ENCODE results near the gene SCAMP3.

The SCAMP3 gene

DNA sequence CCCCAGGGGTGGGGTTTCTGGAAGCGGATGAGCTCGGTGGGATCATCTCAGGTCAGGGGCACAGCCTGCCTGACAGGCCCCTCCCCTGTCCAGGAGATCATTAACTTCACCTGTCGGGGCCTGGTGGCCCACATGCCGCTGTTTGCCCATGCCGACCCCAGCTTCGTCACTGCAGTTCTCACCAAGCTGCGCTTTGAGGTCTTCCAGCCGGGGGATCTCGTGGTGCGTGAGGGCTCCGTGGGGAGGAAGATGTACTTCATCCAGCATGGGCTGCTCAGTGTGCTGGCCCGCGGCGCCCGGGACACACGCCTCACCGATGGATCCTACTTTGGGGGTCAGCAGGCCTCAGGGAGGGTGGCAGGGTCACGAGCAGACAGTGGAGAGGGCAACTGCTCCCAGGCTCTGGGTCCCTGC, 23.5 kb upstream of the SCAMP3 start:
- no peak for DNase-seq (ENCODE audit: low read depth)

DNA sequence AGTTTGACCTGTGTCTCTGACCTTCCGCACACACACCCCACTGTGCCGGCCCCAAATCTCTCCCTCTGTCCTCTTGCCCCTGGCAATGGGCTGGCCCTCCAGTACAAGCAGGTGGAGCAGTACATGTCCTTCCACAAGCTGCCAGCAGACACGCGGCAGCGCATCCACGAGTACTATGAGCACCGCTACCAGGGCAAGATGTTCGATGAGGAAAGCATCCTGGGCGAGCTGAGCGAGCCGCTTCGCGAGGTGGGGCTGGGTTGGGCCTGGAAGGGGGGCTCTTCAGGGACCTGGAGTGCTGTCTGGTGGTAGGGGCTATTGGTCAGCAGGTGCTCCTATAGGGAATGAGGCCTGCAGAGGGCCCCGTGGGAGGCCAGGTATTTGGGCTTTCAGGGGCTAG, 22.9 kb upstream of the SCAMP3 start:
- no peak for DNase-seq (ENCODE audit: low read depth)

DNA sequence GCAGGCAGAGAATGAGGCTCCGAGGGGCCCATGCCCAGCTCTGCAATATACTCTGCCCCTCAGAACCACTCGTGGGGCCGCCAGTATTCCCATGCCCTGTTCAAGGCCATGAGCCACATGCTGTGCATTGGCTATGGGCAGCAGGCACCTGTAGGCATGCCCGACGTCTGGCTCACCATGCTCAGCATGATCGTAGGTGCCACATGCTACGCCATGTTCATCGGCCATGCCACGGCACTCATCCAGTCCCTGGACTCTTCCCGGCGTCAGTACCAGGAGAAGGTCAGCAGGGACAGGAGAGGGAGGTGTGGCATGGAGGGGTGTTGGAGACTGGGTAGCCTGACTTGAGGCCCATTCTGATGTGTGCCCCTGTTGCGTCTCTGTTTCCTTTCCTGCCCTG, 22.3 kb upstream of the SCAMP3 start:
- no peak for DNase-seq (ENCODE audit: low read depth)

DNA sequence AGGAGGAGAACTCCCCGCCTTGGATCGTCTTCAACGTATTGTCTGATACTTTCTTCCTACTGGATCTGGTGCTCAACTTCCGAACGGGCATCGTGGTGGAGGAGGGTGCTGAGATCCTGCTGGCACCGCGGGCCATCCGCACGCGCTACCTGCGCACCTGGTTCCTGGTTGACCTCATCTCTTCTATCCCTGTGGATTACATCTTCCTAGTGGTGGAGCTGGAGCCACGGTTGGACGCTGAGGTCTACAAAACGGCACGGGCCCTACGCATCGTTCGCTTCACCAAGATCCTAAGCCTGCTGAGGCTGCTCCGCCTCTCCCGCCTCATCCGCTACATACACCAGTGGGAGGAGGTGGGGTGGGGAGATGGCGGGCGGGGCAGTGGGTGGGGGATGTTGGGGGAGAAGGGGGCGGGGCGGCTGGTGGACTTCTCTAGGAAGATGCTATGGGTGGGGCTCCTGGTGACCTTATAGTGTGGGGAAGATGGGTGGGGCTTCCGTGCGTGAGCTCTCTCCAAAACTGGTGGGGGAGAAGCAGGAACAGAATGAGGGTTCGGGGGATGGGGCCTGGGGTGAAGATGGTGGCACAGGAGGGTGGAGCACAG, 20.4 kb upstream of the SCAMP3 start:
- no peak for DNase-seq (ENCODE audit: low read depth)

DNA sequence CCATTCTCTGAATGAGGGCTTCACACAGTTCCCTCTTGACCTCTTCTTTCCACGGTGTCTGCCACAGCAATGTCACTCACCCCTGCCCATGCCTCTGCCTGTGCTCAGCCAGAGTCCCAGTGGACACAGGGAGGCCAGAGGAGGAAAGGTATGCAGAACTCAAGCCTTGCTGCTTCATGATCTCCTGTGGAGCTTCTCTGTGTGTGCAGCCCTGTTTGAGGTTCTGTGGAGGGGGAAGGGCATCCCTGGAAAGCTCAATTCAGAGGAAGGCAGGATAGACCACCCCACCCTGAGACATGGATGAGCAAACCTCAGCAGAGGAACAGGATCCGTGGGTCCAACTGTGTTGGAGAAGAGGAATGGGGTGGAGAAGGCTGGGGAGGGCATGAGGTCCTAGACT, 17.1 kb upstream of the SCAMP3 start:
- no peak for DNase-seq (ENCODE audit: low read depth)

DNA sequence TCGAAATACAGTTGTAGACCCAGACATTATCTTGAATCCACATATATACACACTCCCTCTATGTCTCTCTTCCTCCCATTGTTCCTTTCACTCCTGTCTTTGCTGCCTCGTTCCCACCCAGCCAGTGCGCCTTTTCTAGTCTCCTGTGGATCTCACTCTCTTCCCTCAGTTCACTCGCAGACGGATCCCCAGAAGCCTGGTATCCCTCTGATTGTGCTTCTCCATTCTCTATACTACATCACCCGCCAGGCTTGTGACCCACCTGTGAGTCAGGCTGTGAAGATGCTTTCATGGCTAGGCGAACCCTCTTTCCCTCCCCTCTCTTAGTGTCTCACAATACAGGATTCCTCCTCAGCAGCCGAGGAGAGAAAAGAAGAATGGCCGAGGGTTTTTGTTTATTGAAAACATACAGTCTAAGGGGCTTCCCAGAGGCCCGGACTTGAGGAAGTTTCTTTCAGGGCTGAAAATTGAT, 16.6 kb upstream of the SCAMP3 start:
- DNase-seq (ENCODE audit: low read depth): no peak

DNA sequence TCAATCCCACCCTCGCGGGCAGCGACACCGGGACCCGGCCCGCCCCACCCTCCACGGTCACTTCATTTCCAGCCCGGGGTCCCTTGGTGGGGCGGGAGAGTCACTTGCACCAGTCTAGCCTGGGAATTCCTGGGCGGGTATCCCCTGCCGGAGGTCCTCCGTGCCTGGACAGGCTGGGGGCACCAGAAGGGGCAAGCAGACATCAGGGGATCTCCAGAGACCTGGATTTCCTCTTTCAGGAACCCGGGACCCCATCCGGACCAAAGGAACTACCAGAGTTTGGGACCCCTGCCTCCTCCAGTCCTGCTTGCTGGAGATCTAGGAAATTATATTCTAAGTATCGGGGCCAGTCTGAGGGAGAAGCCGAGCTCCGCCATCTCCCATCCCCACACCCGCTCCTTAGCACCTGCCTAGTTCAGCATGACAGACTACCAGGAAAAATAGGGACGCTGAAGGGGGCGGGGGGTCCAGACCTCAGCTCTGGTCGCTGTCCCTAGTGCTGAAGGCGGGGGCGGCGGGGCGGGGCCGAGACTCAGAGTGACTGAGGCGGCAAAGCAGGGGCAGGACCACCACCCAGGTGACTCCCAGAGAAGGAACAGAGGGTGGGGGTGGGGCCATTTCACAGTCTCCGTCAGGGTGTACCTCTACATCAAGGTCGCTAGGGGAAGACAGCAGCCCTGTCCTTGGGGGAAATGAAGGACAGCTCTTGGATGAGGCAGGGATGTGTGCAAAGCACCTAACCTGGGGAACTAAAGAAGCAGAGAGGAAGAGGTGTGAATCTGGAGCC, 15.9 kb upstream of the SCAMP3 start:
- peak; percentile 61 for DNase-seq (ENCODE audit: low read depth)

DNA sequence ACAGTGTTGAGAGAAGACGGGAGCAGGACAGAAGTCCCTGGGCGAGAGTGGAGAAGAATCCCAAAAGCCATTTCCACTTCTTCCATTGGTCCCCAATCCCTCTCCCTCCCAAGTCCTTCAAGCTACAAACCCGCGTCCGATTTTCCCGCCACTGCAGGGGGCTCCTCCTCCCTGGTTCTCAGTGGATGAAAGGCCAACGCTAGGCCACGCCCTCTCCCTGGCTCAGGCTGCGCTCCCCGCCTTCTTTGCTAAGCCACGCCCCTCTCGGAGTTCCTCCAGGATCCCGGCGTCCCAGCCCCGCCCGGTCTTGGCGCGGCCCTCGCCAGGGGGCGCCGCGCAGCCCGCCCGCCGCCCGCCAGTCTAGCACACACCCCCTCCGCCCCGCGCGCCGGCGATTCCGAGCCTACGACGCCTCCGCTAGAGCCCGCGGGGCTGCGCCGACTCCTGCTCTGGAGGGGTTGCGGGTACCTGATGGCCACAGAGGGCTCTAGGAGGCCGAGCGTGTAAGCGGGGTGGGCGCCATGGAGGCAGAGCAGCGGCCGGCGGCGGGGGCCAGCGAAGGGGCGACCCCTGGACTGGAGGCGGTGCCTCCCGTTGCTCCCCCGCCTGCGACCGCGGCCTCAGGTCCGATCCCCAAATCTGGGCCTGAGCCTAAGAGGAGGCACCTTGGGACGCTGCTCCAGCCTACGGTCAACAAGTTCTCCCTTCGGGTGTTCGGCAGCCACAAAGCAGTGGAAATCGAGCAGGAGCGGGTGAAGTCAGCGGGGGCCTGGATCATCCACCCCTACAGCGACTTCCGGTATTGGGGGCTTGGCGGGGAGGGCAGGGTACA, 15.1 kb upstream of the SCAMP3 start, which contains the start of gene HCN3:
TSS of gene HCN3 (plus strand) at position 394 of the 832 bp plus-strand sequence. CDS start at position 522, 128 bp downstream.
- peak; percentile 91 for DNase-seq (ENCODE audit: low read depth)

DNA sequence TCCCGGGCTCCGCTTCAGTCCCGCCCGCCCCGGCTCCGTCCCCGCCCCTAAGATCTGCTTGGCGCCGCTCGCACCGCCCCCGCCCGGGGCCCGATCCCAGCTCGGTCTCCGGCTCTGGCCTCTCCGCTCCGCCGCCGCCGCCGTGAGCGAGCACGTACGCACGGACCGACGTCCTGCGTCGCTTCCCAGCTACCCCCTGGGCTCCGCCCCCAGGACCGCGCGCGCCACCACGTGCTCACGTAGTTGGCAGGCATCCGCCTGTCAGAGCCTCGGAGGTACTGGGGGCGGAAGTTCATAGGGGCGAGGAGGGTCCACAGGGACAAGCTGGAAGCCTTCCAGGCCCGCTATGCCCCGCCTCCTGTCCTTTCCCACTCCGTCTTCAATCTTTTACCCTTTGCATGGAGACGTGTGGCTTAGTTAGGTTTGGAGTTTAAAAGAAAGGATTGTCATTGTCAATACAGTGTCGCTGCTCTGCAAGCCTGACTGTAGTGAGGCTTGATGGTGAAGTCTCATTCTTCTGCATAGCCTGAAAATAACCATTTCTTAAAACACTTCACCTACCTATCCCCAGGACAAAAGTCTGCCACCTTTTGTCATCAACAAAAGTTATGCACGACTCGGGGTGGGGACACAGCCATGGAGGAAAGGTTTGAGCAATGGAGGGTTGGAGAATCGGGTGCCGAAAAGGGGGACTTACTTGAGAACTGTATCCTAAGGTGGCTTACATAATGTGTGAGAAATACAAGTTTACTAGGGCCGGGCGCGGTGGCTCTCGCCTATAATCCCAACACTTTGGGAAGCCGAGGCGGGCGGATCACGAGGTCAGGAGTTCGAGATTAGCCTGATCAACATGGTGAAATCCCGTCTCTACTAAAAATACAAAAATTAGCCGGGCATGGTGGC, 11.4 kb upstream of the SCAMP3 start, which contains the start of gene CLK2:
TSS of gene CLK2 (minus strand) at position 162 of the 903 bp plus-strand sequence. CDS start 2,527 bp downstream, outside the sequence.
- DNase-seq (ENCODE audit: low read depth): peak; percentile 95

DNA sequence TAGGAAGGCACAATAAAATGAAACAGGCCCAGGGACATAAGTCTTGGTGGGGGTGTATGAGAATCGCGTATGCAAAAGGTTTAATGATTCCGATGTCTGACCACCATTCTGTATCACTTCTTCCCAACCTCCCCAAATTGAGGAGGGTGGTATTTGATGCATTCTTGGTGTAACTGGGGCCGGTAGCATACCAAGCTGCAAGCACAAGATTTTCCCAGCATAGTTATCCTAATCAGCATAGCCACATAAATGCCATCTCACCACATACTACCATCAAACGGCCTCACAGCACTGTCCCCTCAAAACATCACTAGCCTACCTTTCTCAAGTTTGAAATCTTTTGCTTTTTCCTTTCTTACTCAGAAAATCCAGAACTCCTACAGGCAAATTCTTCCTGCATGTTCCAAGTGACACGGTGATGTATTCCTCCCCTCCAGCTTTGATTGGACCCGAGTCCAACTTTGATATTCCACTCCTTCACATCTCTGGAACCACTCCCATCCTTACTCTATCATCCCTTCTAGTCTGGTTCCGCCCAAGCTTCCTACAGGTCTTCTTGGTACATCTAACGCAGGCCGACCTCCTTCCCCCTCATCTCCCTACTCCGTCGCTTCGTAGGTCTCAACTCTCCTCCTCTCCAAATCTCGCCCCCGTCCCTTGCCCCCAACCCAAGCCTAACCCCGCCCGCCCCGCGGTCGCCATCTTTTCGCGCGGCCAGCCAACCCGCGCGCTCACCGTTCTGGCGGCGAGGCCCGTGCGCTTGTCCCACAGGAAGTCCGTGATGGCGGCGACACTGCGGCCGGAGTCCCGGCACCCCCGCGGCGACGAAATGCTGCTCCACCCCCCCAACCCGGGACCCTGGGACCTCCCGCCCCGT, 10.5 kb upstream of the SCAMP3 start:
- DNase-seq (ENCODE audit: low read depth): no peak

DNA sequence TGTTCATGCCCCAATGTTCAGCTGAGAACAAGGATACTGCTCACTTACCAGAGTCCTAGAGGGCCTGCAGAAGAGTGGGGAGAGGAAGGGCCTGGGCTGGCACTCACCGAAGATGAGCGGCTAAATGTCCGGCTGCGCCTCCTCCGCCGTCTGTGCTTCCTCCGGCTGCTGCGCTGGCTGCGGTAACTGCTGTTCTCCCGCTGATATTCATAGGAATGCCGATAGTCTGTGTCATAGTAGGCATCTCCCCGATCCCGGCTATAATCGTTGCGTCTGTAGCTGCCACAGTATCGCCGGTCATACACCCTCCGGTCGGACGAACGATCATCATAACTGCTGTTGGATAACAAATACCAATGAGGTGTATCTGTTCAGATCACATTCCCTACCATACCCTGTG, 7.2 kb upstream of the SCAMP3 start:
- no peak for DNase-seq (ENCODE audit: low read depth)

DNA sequence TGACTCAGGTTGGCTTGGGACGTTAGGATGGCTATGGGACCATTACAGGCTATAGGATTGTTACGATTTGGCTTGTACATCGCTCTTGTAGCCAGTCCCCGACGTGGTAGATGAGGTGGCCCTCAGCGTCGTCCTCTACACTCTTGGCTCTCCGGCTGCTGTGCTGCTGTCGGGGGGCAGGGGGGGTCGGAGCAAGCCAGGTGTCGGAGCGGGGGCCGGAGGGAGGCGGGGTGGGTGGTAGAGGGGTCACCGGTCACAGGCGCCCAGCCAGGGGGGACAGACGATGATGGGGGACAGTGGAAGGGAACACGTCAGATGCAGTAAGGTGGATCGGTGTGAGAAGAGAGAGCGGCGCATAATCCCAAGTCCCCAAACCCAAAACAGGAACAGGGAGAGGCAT, 6.5 kb upstream of the SCAMP3 start:
- no peak for DNase-seq (ENCODE audit: low read depth)

DNA sequence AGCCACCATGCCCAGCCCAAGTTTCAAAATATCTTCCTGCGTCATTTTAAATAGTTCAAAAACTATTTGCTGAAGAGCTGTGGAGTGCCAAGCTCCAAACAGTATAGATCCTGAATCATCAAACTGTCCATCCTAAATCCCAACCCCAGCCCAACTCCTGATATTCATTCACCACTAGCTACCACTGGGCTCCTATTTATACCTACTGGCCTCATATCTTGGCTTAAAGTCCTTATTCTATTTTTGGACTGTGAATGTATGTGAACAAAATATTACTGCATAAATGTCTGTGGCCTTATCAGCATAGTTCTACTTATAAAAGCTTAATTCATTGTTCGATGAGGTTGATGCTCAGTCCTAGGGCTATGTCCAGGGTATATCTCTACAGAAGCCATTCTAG, 5.2 kb upstream of the SCAMP3 start:
- DNase-seq (ENCODE audit: low read depth): no peak

DNA sequence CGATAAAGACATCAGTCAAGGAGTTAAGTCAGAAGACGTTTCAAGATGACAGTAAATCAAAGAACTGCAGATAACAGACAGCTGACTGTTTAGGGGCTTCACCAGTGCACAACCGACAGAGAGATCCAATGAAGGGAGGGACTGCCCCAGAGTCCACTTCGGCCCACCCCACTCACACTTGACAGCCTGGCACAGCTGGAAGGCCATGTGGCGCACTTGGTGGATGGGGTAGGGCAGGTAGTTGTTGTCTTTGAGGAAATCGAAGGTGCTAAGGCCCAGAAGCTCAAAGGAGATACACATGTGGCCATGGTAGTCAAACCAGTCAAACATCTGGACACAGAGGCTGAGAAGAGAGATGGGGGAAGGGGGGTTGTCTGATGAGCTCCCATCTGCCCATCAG, 4.4 kb upstream of the SCAMP3 start:
- DNase-seq (ENCODE audit: low read depth): no peak

DNA sequence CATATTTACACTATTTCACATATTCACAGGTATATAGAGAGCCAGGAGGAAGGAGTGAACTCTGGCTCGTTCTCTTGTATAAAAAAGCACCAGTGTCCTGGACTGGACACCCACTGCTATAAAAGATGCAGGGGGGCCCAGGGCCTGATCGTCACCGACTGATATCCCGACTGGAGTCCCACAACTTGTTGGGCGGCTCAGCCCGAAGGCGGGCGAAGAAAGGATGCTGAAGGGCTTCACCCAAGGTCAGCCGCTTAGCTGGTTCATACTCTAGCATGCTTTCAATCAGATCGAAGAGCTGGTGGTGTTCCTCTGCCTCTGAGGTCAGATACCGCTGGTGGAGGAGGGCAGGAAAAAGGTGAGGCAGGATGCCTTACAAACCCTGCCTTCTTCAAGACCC, 907 bp upstream of the SCAMP3 start:
- no peak for DNase-seq (ENCODE audit: low read depth)

DNA sequence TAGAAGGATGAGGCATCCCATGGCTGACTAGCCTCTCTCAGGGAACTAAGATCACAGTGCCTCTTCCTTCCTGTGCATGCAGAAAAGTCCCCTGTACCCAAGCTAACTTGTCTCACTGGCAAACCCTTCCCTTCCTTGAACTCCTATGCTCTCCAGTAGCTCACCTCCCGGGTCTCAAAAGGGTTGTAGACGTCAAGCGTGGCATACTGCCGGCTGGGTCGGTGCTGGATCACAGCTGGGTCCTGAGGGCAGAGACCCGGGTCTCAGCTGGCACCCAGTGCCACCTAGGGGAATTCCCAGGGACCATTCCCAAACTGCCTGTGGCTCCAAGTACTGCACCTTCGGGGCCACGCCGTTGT, 688 bp downstream of the SCAMP3 start:
- DNase-seq (ENCODE audit: low read depth): no peak

DNA sequence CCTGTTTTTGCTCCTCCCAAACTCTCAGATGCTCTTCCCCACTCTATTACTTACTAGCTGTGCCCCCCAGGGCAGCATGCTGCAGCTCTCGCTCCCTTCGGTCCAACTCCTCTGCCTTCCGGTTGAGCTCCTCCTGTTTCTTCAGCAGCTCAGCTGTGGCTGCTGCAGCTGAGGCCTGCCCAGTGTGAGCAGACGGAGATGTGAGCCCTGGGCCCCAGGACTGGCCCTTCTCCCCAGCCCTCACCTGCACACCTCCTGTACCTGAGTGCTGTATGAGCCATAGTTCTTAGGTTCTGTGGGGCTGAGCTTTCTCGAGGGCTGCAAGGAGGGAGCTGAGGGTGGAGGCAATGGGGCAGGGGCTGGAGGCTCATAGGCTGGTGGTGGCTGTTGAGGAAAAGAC, 1.9 kb downstream of the SCAMP3 start:
- DNase-seq (ENCODE audit: low read depth): no peak

DNA sequence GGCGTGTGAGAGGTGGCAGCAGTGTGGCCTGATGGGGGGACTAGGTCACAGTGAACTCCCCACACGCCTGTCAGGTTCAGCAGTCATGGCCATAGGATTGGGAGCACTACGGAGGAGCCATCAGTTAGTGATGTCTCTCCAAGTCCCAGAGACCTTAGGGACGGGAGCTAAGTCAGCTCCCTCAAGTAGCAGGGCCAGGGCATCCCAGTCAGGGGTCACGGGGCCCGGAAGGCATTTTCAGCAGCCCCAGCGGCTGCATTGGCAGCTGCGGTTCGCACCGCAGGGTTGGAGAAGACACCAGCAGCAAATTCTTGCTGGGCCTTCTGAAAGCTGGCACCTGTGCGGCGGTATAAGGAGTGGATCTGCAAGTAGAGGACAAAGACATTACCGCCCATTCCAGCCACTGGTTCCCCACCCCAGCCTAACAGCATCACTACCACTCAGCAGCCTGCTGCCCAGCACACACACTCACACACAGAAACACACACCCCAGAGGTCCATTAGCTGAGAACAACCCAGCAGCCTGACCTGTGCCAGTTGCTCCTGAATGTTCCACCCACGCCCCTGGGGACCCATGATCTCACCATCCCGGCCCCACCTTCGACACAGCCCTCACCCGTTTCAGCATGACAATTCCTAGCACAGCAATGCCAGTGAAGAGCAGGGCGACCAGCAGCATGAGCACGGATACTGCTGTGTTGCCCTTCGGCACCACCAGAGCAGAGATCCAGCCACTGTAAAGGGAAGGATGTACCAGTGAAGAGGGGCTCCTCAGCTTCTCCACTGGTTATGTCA, 5.9 kb downstream of the SCAMP3 start:
- DNase-seq (ENCODE audit: low read depth): no peak

DNA sequence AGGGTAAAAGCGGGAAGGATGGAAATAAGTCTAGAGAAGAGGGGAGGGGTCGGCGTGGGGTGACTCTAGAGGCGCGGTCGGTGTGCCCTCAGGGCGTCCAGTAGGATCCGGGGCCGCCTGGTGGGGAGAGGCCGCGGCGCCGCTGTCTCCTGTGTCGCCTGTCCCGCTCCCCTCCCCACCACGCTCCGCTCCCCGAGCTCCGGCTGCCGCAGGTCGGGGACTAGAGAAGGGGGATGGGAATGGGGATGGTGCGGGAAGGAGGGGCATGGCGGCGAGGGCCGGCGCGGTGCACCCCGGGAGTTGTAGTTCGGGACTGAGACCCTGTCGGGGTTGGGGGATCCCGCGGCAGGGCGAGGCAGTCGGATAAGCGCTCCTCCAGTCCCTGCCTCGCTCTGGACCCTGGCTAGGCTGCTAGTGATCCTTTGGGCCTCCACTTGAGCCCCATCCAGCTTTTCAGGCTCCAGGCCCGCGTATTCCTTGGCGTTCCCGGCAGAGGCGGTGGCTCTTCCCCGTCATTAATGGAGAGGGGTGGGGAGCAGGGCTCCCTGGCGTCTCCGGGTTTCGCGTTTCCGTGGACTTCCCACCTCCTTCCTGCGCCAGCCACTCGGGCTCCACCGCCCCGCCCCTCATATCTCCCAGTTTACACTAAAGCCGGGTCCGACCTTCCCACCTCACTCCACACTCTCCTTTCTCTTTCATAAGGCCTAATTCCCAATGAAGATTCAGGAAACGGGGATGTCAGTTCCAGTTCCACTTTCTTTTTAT, 6.7 kb downstream of the SCAMP3 start, which contains the start of gene ENTREP3:
TSS of gene ENTREP3 (minus strand) at position 241 of the 765 bp plus-strand sequence. CDS start 606 bp downstream, outside the sequence.
- peak; percentile 66 for DNase-seq (ENCODE audit: low read depth)

Measured in activated T-helper 9 cell treated with anti-CD3 and anti-CD28 coated beads, Interleukin-2, amount 50 U/mL, for 16 hours (primary cell).